Neural progenitor cell (in vitro differentiated cells): Measurements from ENCODE around the gene SH2D2A.
"Not testable (repeated sequence)": the region's sequence is repeated elsewhere in the genome, so short reads cannot be mapped to it uniquely, and the experiment has no call there.

Source experiments
- CTCF ChIP-seq: fragments of 200-600 bp; sonication (generic); IDR thresholded peaks from 2 replicates; pipeline ENCODE4 v1.5.1; 2017; ENCODE audit warnings: antibody characterized with exemption, mild to moderate bottlenecking
- EZH2 ChIP-seq: fragments of 200-600 bp; sonication (generic); IDR thresholded peaks from 2 replicates; pipeline ENCODE4 v1.6.1; 2017; ENCODE audit warnings: antibody characterized with exemption, mild to moderate bottlenecking, moderate library complexity

GRCh38 chr1:156765136-156765535 is 51.5 kb downstream of the SH2D2A start:
- not testable (repeated sequence) for TF ChIP-seq CTCF, EZH2
